Sciatic nerve (tissue), 2 donors: ENCODE data around the gene LRRC74B. TPM values are rescaled to one million over a fixed set of nuclear protein-coding genes. Genes with fewer than 3 reads are reported as not detected.
"Not testable (repeated sequence)": the region's sequence is repeated elsewhere in the genome, so short reads cannot be mapped to it uniquely, and the experiment has no call there.

ENCODE experiments used
- ATAC-seq: fragments of 200-7000 bp; cut with Tn5 transposase; one replicate; pipeline ENCODE4 v1.9.1; 2020; ENCODE audit warnings: mild to moderate bottlenecking, moderate library complexity
- DNase-seq: peaks from one replicate; pipeline ENCODE4 v3.0.0-alpha.2; 2020; ENCODE audit warnings: low spot score
- intact Hi-C: fragments of 100-400 bp; cut with DNase I; formaldehyde crosslinking; loops from one replicate; pipeline ENCODE4 v1.14.2; 2022
- total RNA-seq: library from RNA; stranded (reverse); fragmentation: NEBNext Ultra II Directional; extraction: Animal tissue kit (Norgen Biotek cat#: 25700); gene quantifications from one replicate; pipeline ENCODE4 v1.2.1, GENCODE V29; 2021
- donor health status: DM: no; HTN: no; CAD: no.
- donor health status: DM: no; HTN: no; CAD: no.

Gene LRRC74B
- total RNA-seq = not detected

GRCh38 chr22:21045585-21046294 is at the start of gene LRRC74B:
Gene LRRC74B, plus strand, starts transcription at chr22:21045946. Its CDS starts 41 bp downstream, at chr22:21045987.
- ATAC-seq = peak; percentile 99
- DNase-seq = peak; percentile 92
- intact Hi-C loops = no loop called here

GRCh38 chr22:20996031-20996410 is 49.7 kb upstream of the LRRC74B start:
- intact Hi-C loops = no loop called here
- no peak for ATAC-seq
- no peak for DNase-seq

- ATAC-seq = no peak
- DNase-seq = no peak
- intact Hi-C loops = no loop called here
Measured at GRCh38 chr22:20996598-20997535, 48.9 kb upstream of the LRRC74B start.

- DNase-seq (no peak), ATAC-seq (no peak)
- intact Hi-C loops = no loop called here
Measured at GRCh38 chr22:20997536-20998257, 48.0 kb upstream of the LRRC74B start.

- DNase-seq (no peak), ATAC-seq (no peak)
- intact Hi-C loops = no loop called here
Measured at GRCh38 chr22:20998411-20999336, 47.1 kb upstream of the LRRC74B start.

GRCh38 chr22:20999350-21000206 is 46.2 kb upstream of the LRRC74B start:
- ATAC-seq (no peak), DNase-seq (no peak)
- intact Hi-C loops = no loop called here

GRCh38 chr22:21000207-21000986 is 45.3 kb upstream of the LRRC74B start:
- no peak for ATAC-seq
- DNase-seq = no peak
- intact Hi-C loops = no loop called here

GRCh38 chr22:21000987-21001600 is 44.7 kb upstream of the LRRC74B start:
- ATAC-seq (peak; percentile 0), DNase-seq (no peak)
- intact Hi-C loops = no loop called here

GRCh38 chr22:21001601-21002325 is 44.0 kb upstream of the LRRC74B start, which contains the start of gene THAP7:
Gene THAP7, minus strand, starts transcription at chr22:21002118. Its CDS starts 207 bp downstream, at chr22:21001911.
- intact Hi-C loops = no loop called here
- DNase-seq = peak; percentile 98
- peak; percentile 97 for ATAC-seq

GRCh38 chr22:21003782-21004181 is 42.0 kb upstream of the LRRC74B start:
- ATAC-seq (no peak), DNase-seq (no peak)
- intact Hi-C loops = no loop called here

- intact Hi-C loops, ATAC-seq: not testable (repeated sequence)
Measured at GRCh38 chr22:21009208-21009607, 36.5 kb upstream of the LRRC74B start.

GRCh38 chr22:21009638-21010425 is 35.9 kb upstream of the LRRC74B start:
- DNase-seq = no peak
- intact Hi-C loops = no loop called here
- ATAC-seq = no peak

More at GRCh38 chr22:21009208-21009607, 36.5 kb upstream of the LRRC74B start:
- DNase-seq = not testable (repeated sequence)

- intact Hi-C loops = no loop called here
- ATAC-seq (no peak), DNase-seq (no peak)
Measured at GRCh38 chr22:21010426-21011113, 35.2 kb upstream of the LRRC74B start.
